GM12891 (cell line): ENCODE measurements around the gene FOXP4.

Experiments
- POLR2A ChIP-seq: IDR thresholded peaks from 2 replicates; pipeline ENCODE4 v1.6.1; 2011; ENCODE audit warnings: low read depth, low read length, control low read depth
- POLR2AphosphoS5 ChIP-seq: IDR thresholded peaks from 2 replicates; pipeline ENCODE4 v1.6.1; 2011; ENCODE audit warnings: low read depth, low read length, control low read depth
- POU2F2 ChIP-seq: IDR thresholded peaks from 2 replicates; pipeline ENCODE4 v1.6.1; 2011; ENCODE audit warnings: low read depth, mild to moderate bottlenecking, control low read depth, low read length, moderate library complexity
- TAF1 ChIP-seq: IDR thresholded peaks from 2 replicates; pipeline ENCODE4 v1.6.1; 2011; ENCODE audit warnings: low read depth, low read length, control low read depth

DNA sequence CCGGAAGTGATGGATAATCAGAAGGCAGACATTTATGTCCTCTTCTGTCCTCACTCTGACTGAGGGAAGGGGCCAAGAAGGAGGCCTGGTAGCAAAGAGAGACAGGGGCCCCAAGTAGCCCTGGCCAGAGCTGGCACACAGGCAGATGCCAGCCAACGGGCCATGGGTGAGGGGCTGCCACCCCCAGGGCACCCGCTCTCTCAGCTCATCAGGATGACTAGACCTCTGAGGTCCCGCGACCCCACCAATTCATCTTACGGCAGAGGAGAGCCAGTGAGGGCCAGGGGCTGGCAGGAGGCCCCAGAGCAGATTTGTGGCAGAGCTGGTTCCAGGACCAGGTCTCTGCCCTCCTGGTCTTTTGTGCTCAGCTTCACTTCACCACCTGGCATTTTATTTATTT lies 49.0 kb downstream of the FOXP4 start:
- TF ChIP-seq POLR2A, result no peak
- no peak for TF ChIP-seq TAF1
- TF ChIP-seq POU2F2, result no peak
- TF ChIP-seq POLR2AphosphoS5, result no peak
